Measurements from ENCODE around the gene MEIS1.
A peak's percentile ranks its signal among the peaks of the same experiment; 100 is the strongest.

The MEIS1 gene

GRCh38 chr2:66431846-66432587, 2.9 kb upstream of the MEIS1 start:
- DNase-seq, result no peak

GRCh38 chr2:66432801-66433694, 1.9 kb upstream of the MEIS1 start:
- peak; percentile 73 for DNase-seq

GRCh38 chr2:66433695-66433944, 1.3 kb upstream of the MEIS1 start:
- DNase-seq, result no peak

- DNase-seq, result peak; percentile 72
These were observed 813 bp upstream of the MEIS1 start for GRCh38 chr2:66433945-66434678.

GRCh38 chr2:66435549-66435875, 587 bp downstream of the MEIS1 start:
- no peak for DNase-seq

GRCh38 chr2:66435963-66436362, 1.0 kb downstream of the MEIS1 start:
- DNase-seq, result no peak

GRCh38 chr2:66436581-66437001, 1.7 kb downstream of the MEIS1 start:
- no peak for DNase-seq

GRCh38 chr2:66437109-66437690, 2.3 kb downstream of the MEIS1 start:
- DNase-seq, result no peak

- no peak for DNase-seq
These were observed 3.0 kb downstream of the MEIS1 start for GRCh38 chr2:66437691-66438497.

GRCh38 chr2:66438498-66438833, 3.5 kb downstream of the MEIS1 start:
- DNase-seq, result no peak

- DNase-seq, result no peak
These were observed 4.2 kb downstream of the MEIS1 start for GRCh38 chr2:66438891-66439811.

- no peak for DNase-seq
These were observed 5.1 kb downstream of the MEIS1 start for GRCh38 chr2:66439812-66440542.

- no peak for DNase-seq
These were observed 6.0 kb downstream of the MEIS1 start for GRCh38 chr2:66440708-66441497.

GRCh38 chr2:66441581-66442320, 6.8 kb downstream of the MEIS1 start:
- no peak for DNase-seq

- DNase-seq, result no peak
These were observed 7.7 kb downstream of the MEIS1 start for GRCh38 chr2:66442516-66443185.

GRCh38 chr2:66443186-66443978, 8.5 kb downstream of the MEIS1 start:
- no peak for DNase-seq

GRCh38 chr2:66443979-66444861, 9.3 kb downstream of the MEIS1 start:
- DNase-seq, result no peak
